AG04450 (cell line): Measurements from ENCODE around the gene ATP2B2. TPM values are rescaled to one million over a fixed set of nuclear protein-coding genes. Genes with fewer than 3 reads are reported as not detected.

Experiments used
- CTCF ChIA-PET: fragments of 300-600, 350-600 bp; formaldehyde crosslinking; extraction: SDS; loops from one replicate; lab custom pipeline; 2022; ENCODE audit warnings: antibody characterized with exemption, inconsistent platforms; lab: Charles Lee
- POLR2A ChIA-PET: fragments of 350-600 bp; formaldehyde crosslinking; extraction: SDS; loops from one replicate; lab custom pipeline; 2021; ENCODE audit warnings: antibody characterized with exemption, inconsistent platforms; lab: Yijun Ruan, JAX
- DNase-seq: peaks from one replicate; pipeline ENCODE4 v3.0.0-alpha.2; 2011; ENCODE audit warnings: low read depth, low spot score
- H3K27ac ChIP-seq: one replicate; pipeline ENCODE4 v1.5.1; 2012; ENCODE audit warnings: low read depth, low read length, control low read depth
- H3K27me3 ChIP-seq: one replicate; pipeline ENCODE4 v1.6.0; 2012; ENCODE audit warnings: low read length; ENCODE audit not compliant: control insufficient read depth, insufficient read depth
- H3K4me3 ChIP-seq: 2 replicates; pipeline ENCODE4 v1.5.1; 2011; ENCODE audit warnings: mild to moderate bottlenecking, low read depth, low read length, control low read depth
- H3K9me3 ChIP-seq: 2 replicates; pipeline ENCODE4 v1.5.1; 2012; ENCODE audit warnings: low read length; ENCODE audit not compliant: control insufficient read depth, insufficient read depth
- polyA plus RNA-seq: library from polyadenylated mRNA; depleted of rRNA; stranded (reverse); fragments of >200 nt; gene quantifications from 2 replicates; pipeline ENCODE4 v1.2.3, GENCODE V29; 2011
- TF ChIP-seq, protein P1 (sequence below): IDR thresholded peaks from 2 replicates; pipeline ENCODE4 v1.5.1; 2011; ENCODE audit warnings: low read depth, low read length, control low read depth, inconsistent platforms

The ATP2B2 gene
- polyA plus RNA-seq, 1 experiment = 0.01 TPM

DNA sequence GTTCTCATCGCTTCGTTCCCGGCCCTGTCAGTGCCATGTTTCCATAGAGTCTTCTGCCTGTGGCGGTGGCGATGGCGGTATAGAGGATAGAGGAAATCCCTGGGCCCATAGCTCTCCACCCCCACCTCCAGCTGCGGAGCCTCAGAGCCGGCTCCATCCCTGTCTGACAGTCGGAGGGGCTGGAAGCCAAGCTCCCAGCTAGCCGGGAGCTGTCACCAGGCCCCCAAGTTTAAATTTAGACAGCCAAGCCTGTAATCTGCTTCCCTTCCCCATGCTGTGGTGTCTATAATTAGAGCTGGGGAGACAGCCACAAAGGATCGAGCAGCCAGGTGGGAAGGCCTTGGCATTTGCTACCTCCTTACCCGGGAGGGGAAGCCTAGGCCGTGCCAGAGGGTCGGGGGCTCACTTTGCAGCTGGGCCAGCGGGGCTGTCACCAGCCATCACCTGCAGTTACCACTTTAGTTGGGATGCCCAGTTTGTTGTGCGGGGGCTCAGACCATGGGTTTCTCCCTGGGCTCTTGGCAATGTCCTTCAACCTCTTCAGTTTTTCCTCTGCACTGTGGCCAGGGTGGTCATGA is 128.1 kb downstream of the ATP2B2 start:
- TF ChIP-seq, protein P1, sequence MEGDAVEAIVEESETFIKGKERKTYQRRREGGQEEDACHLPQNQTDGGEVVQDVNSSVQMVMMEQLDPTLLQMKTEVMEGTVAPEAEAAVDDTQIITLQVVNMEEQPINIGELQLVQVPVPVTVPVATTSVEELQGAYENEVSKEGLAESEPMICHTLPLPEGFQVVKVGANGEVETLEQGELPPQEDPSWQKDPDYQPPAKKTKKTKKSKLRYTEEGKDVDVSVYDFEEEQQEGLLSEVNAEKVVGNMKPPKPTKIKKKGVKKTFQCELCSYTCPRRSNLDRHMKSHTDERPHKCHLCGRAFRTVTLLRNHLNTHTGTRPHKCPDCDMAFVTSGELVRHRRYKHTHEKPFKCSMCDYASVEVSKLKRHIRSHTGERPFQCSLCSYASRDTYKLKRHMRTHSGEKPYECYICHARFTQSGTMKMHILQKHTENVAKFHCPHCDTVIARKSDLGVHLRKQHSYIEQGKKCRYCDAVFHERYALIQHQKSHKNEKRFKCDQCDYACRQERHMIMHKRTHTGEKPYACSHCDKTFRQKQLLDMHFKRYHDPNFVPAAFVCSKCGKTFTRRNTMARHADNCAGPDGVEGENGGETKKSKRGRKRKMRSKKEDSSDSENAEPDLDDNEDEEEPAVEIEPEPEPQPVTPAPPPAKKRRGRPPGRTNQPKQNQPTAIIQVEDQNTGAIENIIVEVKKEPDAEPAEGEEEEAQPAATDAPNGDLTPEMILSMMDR = no peak
- ChIA-PET CTCF (no interaction called here), POLR2A (interaction anchor here (1.4 kb wide), 1 partner anchor 11 kb away, joined by 3 read pairs; no protein-coding TSS in a partner anchor)
- Histone ChIP-seq H3K4me3 (no peak overlapping the region), H3K9me3 (no peaks in the 10 kb centered on the region; the same call in 1 of the 2 replicates), H3K27me3 (peaks cover 24% of the 10 kb centered on the region), H3K27ac (no peak overlapping the region)
- DNase-seq = no peak

DNA sequence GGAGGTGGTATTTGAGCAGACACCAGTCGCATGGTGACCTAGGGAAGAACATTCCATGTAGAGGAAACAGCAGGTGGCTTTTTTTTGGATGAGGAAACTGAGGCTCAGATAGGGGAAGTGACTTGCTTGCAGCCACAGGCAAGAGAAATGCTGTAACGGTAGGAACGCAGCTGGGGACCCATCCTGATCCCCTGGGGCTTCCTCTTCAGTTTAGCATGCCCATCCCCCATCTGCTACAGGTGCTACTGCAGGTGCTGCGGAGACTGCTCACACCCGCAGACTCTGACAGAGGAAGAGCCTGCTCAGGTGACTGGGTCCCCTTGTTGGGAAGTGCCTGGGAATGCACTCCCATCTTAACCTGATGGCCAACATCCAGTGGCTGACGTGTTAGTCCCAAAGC is 129.0 kb downstream of the ATP2B2 start:
- DNase-seq = no peak
- H3K4me3 ChIP-seq = no peak overlapping the region
- ChIA-PET POLR2A (no interaction called here), CTCF (no interaction called here)
- TF ChIP-seq, protein P1 = no peak
- no peak overlapping the region for H3K27ac ChIP-seq
- H3K27me3 ChIP-seq = peaks cover 23% of the 10 kb centered on the region
- H3K9me3 ChIP-seq = peaks cover under 1% of the 10 kb centered on the region

DNA sequence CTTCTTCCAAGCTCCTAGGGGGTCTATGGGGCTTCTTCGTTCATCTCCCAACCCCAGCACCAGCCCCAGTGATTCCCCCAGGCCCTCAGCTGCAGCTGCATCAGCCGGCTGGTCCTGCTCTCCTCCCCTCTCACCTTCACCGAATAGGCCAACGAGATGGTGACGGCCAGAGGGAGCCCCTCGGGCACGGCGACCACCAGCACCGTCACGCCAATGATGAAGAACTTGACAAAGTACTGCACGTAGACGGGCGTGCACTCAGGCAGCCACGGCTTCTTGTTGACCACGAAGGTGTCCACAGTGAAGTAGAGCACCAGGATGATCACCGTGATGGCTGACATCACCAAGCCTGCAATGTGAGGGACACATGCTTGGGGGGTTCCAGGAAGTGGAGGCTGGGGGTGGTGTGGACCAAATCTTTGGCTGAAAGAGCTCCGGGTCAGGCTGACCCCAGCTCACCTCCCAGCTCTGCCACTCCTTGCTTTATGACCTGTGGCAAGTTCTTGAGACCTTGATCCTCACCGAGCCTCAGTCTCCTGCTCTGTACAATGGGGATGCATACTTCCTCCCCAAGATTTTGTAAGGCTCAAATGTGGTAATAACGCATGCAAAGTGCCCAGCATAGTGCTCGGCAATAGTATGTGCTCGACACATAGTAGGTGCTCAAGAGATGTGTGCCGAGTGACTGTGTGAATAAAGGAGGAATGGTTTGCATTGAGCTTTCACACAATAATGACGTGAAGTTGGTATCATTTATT is 129.9 kb downstream of the ATP2B2 start:
- Histone ChIP-seq H3K9me3 (peaks cover 4% of the 10 kb centered on the region), H3K27me3 (peaks cover 19% of the 10 kb centered on the region), H3K4me3 (no peak overlapping the region), H3K27ac (no peak overlapping the region)
- POLR2A ChIA-PET = no interaction called here
- TF ChIP-seq, protein P1 = no peak
- no peak for DNase-seq
- CTCF ChIA-PET = no interaction called here

DNA sequence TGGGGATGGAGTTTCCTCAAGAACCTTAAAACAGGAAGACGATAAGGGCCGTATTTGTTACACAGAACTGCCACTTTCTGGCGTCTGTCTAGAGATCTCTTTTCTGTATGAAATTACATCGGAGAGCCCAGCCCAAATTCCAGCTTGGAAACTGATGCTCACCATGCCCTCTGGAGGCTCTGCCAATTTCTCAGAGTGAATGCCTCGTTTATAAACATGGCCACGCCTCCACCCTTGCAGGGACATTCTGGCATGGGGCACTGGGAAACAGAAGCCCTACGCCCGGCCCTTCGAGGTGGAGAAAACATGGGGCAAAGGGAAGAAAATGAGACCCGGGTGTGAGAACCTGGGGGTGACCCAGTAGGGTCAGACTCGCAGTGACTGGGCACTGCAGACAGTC is 131.1 kb downstream of the ATP2B2 start:
- TF ChIP-seq, protein P1 = no peak
- ChIA-PET CTCF (no interaction called here), POLR2A (no interaction called here)
- Histone ChIP-seq H3K27ac (no peak overlapping the region), H3K4me3 (no peak overlapping the region), H3K27me3 (peaks cover 19% of the 10 kb centered on the region), H3K9me3 (peaks cover 4% of the 10 kb centered on the region)
- DNase-seq = no peak

DNA sequence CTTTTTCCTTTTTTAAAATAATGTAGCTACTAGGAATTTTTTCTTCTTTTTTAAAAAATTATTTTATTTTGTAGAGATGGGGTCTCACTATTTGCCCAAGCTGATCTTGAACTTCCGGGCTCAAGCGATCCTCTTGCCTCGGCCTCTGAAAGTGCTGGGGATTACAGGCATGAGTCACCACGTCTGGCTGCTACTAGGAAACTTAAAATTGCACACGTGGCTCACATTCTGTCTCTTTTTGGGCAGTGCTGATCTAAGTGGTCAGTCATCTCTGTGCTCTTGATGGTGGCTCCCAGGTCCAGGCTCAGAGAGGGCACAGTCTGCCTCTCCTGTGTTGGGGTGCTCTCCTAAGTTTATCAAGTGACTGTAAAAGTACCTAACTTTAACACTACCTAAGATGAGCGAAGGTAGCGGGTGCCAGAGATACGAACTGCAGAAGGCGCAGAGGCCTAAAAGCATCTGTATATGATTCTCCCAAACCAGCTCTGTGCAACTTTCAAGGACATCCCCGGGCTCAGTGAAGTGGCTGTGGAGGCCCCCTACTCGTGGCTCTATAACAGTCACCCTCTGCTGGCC is 131.6 kb downstream of the ATP2B2 start:
- CTCF ChIA-PET = no interaction called here
- POLR2A ChIA-PET = no interaction called here
- Histone ChIP-seq H3K27ac (no peak overlapping the region), H3K9me3 (peaks cover 4% of the 10 kb centered on the region), H3K27me3 (peaks cover 17% of the 10 kb centered on the region), H3K4me3 (no peak overlapping the region)
- no peak for DNase-seq
- TF ChIP-seq, protein P1 = no peak
